Adrenal gland (tissue), 12 donors: ENCODE results near the gene POMGNT2. TPM values are rescaled to one million over a fixed set of nuclear protein-coding genes. Genes with fewer than 3 reads are reported as not detected.
A peak's percentile ranks its signal among the peaks of the same experiment; 100 is the strongest.

ENCODE experiments used
- DNase-seq, 7 donors: peaks; one replicate each; pipeline ENCODE4 v3.0.0-alpha.2; 2019 to 2020
- H3K27ac ChIP-seq, 5 donors: fragments of 200-600 bp; sonication (generic) in 4 of 5; 1 replicate in 3 of 5; 2 replicates in 2 of 5; pipeline versions ENCODE4 v1.5.1 to v1.8.0; 2016 to 2020; ENCODE audit warnings: mild to moderate bottlenecking in 1 of 5
- H3K27me3 ChIP-seq: fragments of 200-600 bp; 2 replicates; pipeline ENCODE4 v1.8.0; 2021
- H3K36me3 ChIP-seq, 2 donors: fragments of 200-600 bp; replicated peaks in 1 of 2; 1 replicate in 1 of 2; 2 replicates in 1 of 2; pipeline versions ENCODE4 v1.5.1 to v1.8.0; 2018 to 2022
- H3K4me1 ChIP-seq, 2 donors: fragments of 200-600 bp; replicated peaks in 1 of 2; 1 replicate in 1 of 2; 2 replicates in 1 of 2; pipeline versions ENCODE4 v1.5.1 to v1.8.0; 2018 to 2021
- H3K4me3 ChIP-seq, 4 donors: fragments of 200-600 bp; sonication (generic) in 3 of 4; one replicate each; pipeline ENCODE4 v1.5.1; 2016 to 2018
- H3K9me3 ChIP-seq, 3 donors: fragments of 200-600 bp; sonication (generic) in 1 of 3; replicated peaks in 1 of 3; 1 replicate in 2 of 3; 2 replicates in 1 of 3; pipeline versions ENCODE4 v1.5.1 to v1.8.0; 2016 to 2021
- CTCF ChIP-seq, 6 experiments: fragments of 450-650 bp in 4 of 6; fragments of 200-600 bp in 2 of 6; sonication (generic) in 1 of 6; IDR thresholded peaks; 1 replicate in 5 of 6; 2 replicates in 1 of 6; pipeline versions ENCODE4 v1.5.1 to v1.8.0; 2016 to 2021; ENCODE audit warnings: antibody characterized with exemption in 6 of 6, mild to moderate bottlenecking in 2 of 6, moderate library complexity in 1 of 6
- POLR2A ChIP-seq, 2 donors: fragments of 450-650 bp; IDR thresholded peaks; one replicate each; pipeline ENCODE4 v1.6.1; 2017; ENCODE audit warnings: antibody characterized with exemption in 2 of 2, mild to moderate bottlenecking in 2 of 2, moderate library complexity in 1 of 2
- WGBS, 4 donors: extraction: QIAGEN DNeasy Blood & Tissue Kit in 2 of 4; methylation state at CpG; one replicate each; pipeline versions ENCODE4 v1.1.5 to v1.1.7; 2013 to 2017; 5-methylcytosine and 5-hydroxymethylcytosine counted together
- intact Hi-C, 2 donors: fragments of 100-400 bp; cut with DNase I; formaldehyde crosslinking; loops; one replicate each; pipeline versions ENCODE4 v1.14.1 to v1.15.0; 2022 to 2023
- polyA plus RNA-seq, 3 donors: library from polyadenylated mRNA; stranded (reverse); fragments of 200-250 nt in 2 of 3; fragments of 350-450 nt in 1 of 3; fragmentation: Illumina TruSeq in 1 of 3; extraction: RNeasy Lipid Tissue Mini Kit (QIAGEN cat#74804) in 1 of 3; gene quantifications; one replicate each; pipeline ENCODE4 v1.2.3, GENCODE V29; 2013 to 2014
- total RNA-seq, 9 donors: library from RNA; depleted of rRNA in 4 of 9; stranded (reverse); fragments of >200 nt in 4 of 9; fragments of 120-200 nt in 1 of 9; fragmentation: NEBNext Ultra II Directional in 1 of 9; extraction: Animal tissue kit (Norgen Biotek cat#: 25700) in 1 of 9; gene quantifications; one replicate each; pipeline versions ENCODE4 v1.1.0 to v1.2.4, GENCODE V29; 2013 to 2023
- donor health status: healthy with polysubstance abuse.
- donor health status: Bipolar disorder and iron deficiency.
- donor health status: DM: yes; HTN: yes; CAD: no.
- donor health status: DM: no; HTN: no; CAD: no.
- donor health status: DM: no; HTN: no; CAD: no.
- donor health status: DM: yes; HTN: yes; CAD: no.

The POMGNT2 gene
- total and polyA plus RNA-seq, 12 donors, result 6.5 to 44.9 (median 18.6) TPM

- no peaks in the 10 kb centered on the region for H3K36me3 ChIP-seq
- no peaks in the 10 kb centered on the region for H3K9me3 ChIP-seq
- no peaks in the 10 kb centered on the region for H3K4me1 ChIP-seq
- 74 to 85% (median 83%) methylated on average over 2 of the region's 2 CpGs for WGBS, 4 donors
- H3K27me3 ChIP-seq, result no peaks in the 10 kb centered on the region
- no peak overlapping the region for H3K4me3 ChIP-seq
- TF ChIP-seq CTCF (IDR thresholded peaks at IDR 0.05), result no peak
- TF ChIP-seq POLR2A (IDR thresholded peaks at IDR 0.05), result no peak
- H3K27ac ChIP-seq, result no peak overlapping the region
- peak in 1 of 7 donors; percentile 24 for DNase-seq
- intact Hi-C loops, result no loop called here
Observed at GRCh38 chr3:43043793-43044192, 62.1 kb downstream of the POMGNT2 start.

- no peaks in the 10 kb centered on the region for H3K36me3 ChIP-seq
- 67 to 86% (median 80%) methylated on average over 1 to 3 of the region's 3 CpGs for WGBS, 4 donors
- TF ChIP-seq POLR2A (IDR thresholded peaks at IDR 0.05), result no peak
- intact Hi-C loops, result no loop called here
- peak in 3 of 7 donors; percentile 19 to 58 (median 34) for DNase-seq
- H3K27ac ChIP-seq, result peak overlapping the region in 1 of 5 donors; percentile 44
- H3K4me1 ChIP-seq, result no peaks in the 10 kb centered on the region
- no peaks in the 10 kb centered on the region for H3K9me3 ChIP-seq
- H3K4me3 ChIP-seq, result no peak overlapping the region
- no peaks in the 10 kb centered on the region for H3K27me3 ChIP-seq
Observed at GRCh38 chr3:43043071-43043766, 62.7 kb downstream of the POMGNT2 start.

DNA sequence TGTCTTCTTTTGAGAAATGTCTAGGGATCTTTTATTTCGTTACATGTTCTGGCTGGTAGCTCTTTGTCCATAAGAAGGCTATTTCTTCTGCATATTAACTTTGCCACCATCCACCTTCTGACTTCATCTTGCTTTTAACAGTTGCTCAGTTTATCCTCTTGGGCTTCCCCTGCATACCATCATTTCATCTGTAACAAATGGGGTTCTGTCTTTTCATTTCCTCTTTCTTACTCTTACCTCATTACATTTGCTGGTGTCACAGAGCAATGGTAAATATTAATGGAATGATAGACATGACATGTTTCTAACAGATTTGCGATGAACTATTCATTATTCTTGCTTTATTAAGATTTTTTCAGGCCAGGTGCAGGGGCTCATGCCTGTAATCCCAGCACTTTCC, 64.4 kb downstream of the POMGNT2 start:
- no peaks in the 10 kb centered on the region for H3K27me3 ChIP-seq
- H3K4me3 ChIP-seq, result no peak overlapping the region
- no peaks in the 10 kb centered on the region for H3K9me3 ChIP-seq
- no peak overlapping the region for H3K27ac ChIP-seq
- H3K4me1 ChIP-seq, result no peaks in the 10 kb centered on the region
- no peaks in the 10 kb centered on the region for H3K36me3 ChIP-seq
- DNase-seq, result no peak
- WGBS, 4 donors, result 89 to 97% (median 94%) methylated on average over 2 of the region's 2 CpGs
- intact Hi-C loops, result no loop called here
- TF ChIP-seq POLR2A (IDR thresholded peaks at IDR 0.05), result no peak
- no peak for TF ChIP-seq CTCF (IDR thresholded peaks at IDR 0.05)

GRCh38 chr3:43038010-43038409, 67.9 kb downstream of the POMGNT2 start:
- no peaks in the 10 kb centered on the region for H3K27me3 ChIP-seq
- no peaks in the 10 kb centered on the region for H3K36me3 ChIP-seq
- H3K4me1 ChIP-seq, result no peaks in the 10 kb centered on the region
- H3K27ac ChIP-seq, result no peak overlapping the region
- TF ChIP-seq CTCF (IDR thresholded peaks at IDR 0.05) (no peak), POLR2A (IDR thresholded peaks at IDR 0.05) (no peak)
- WGBS, 4 donors, result 80 to 88% (median 86%) methylated on average over 7 of the region's 7 CpGs
- DNase-seq, result no peak
- no peak overlapping the region for H3K4me3 ChIP-seq
- intact Hi-C loops, result no loop called here
- no peaks in the 10 kb centered on the region for H3K9me3 ChIP-seq
